ENCODE results near the gene SCAMP2. TPM values are rescaled to one million over a fixed set of nuclear protein-coding genes. Genes with fewer than 3 reads are reported as not detected.
A peak's percentile ranks its signal among the peaks of the same experiment; 100 is the strongest.

Gene SCAMP2
- total and polyA plus RNA-seq, 4 donors = 51.2 to 122 (median 82.7) TPM

GRCh38 chr15:74890665-74890960 is 17.4 kb upstream of the SCAMP2 start:
- peak overlapping the region; percentile 90 to 97 for H3K9ac ChIP-seq (ENCODE audit: insufficient read depth in 1 of 2, low read length in 2 of 2)
- H3K9me3 ChIP-seq (ENCODE audit: control insufficient read depth in 4 of 4, insufficient read depth in 3 of 4, low read length in 3 of 4) = no peaks in the 10 kb centered on the region
- H3K36me3 ChIP-seq (ENCODE audit: control insufficient read depth in 4 of 4, insufficient read depth in 4 of 4, low read length in 4 of 4) = peaks cover 0 to 17% (median 8%) of the 10 kb centered on the region in 4 donors
- 0 to 4% methylated on average over 1 of the region's 1 CpG for WGBS, 2 donors
- H3K4me1 ChIP-seq (ENCODE audit: control insufficient read depth in 5 of 5, insufficient read depth in 5 of 5, low read length in 5 of 5) = peaks cover 0 to 17% (median 6%) of the 10 kb centered on the region in 5 donors
- no peaks in the 10 kb centered on the region for H3K27me3 ChIP-seq (ENCODE audit: control insufficient read depth in 3 of 3, insufficient read depth in 3 of 3, low read length in 2 of 3)
- peak overlapping the region in 1 of 2 donors; percentile 59 for H3K27ac ChIP-seq (ENCODE audit: low read depth in 1 of 2, low read length in 1 of 2)
- no peak for ATAC-seq (ENCODE audit: insufficient read depth, low FRiP score)
- TF ChIP-seq CTCF (IDR thresholded peaks at IDR 0.05; ENCODE audit: control extremely low read depth, extremely low read depth) = no peak
- peak overlapping the region; percentile 84 for H3K4me3 ChIP-seq
- no peak for DNase-seq

GRCh38 chr15:74889883-74890664 is 16.9 kb upstream of the SCAMP2 start, which contains the start of gene MPI:
TSS of gene MPI (plus strand) at chr15:74890042. CDS start at chr15:74890074, 32 bp downstream.
- 3% methylated on average over 47 of the region's 47 CpGs for WGBS, 2 donors
- ATAC-seq (ENCODE audit: insufficient read depth, low FRiP score) (peak; percentile 97), DNase-seq (peak; percentile 89 to 91 (median 90))
- TF ChIP-seq CTCF (IDR thresholded peaks at IDR 0.05; ENCODE audit: control extremely low read depth, extremely low read depth) = no peak
- peak within 1 kb of the TSS; percentile 59 to 74 for H3K27ac ChIP-seq (ENCODE audit: low read depth in 1 of 2, low read length in 1 of 2)
- H3K27me3 ChIP-seq (ENCODE audit: control insufficient read depth in 3 of 3, insufficient read depth in 3 of 3, low read length in 2 of 3) = no peaks in the 10 kb centered on the region
- H3K9ac ChIP-seq (ENCODE audit: insufficient read depth in 1 of 2, low read length in 2 of 2) = peak within 1 kb of the TSS; percentile 90 to 97
- H3K9me3 ChIP-seq (ENCODE audit: control insufficient read depth in 4 of 4, insufficient read depth in 3 of 4, low read length in 3 of 4) = no peaks in the 10 kb centered on the region
- peaks cover 0 to 17% (median 6%) of the 10 kb centered on the region in 5 donors for H3K4me1 ChIP-seq (ENCODE audit: control insufficient read depth in 5 of 5, insufficient read depth in 5 of 5, low read length in 5 of 5)
- peaks cover 0 to 17% (median 8%) of the 10 kb centered on the region in 4 donors for H3K36me3 ChIP-seq (ENCODE audit: control insufficient read depth in 4 of 4, insufficient read depth in 4 of 4, low read length in 4 of 4)
- peak within 1 kb of the TSS; percentile 84 for H3K4me3 ChIP-seq

GRCh38 chr15:74889390-74889882 is 16.3 kb upstream of the SCAMP2 start:
- Histone ChIP-seq H3K9me3 (ENCODE audit: control insufficient read depth in 4 of 4, insufficient read depth in 3 of 4, low read length in 3 of 4) (no peaks in the 10 kb centered on the region), H3K9ac (ENCODE audit: insufficient read depth in 1 of 2, low read length in 2 of 2) (peak overlapping the region; percentile 74 to 97), H3K4me3 (peak overlapping the region; percentile 84), H3K4me1 (ENCODE audit: control insufficient read depth in 5 of 5, insufficient read depth in 5 of 5, low read length in 5 of 5) (peaks cover 0 to 17% (median 6%) of the 10 kb centered on the region in 5 donors), H3K36me3 (ENCODE audit: control insufficient read depth in 4 of 4, insufficient read depth in 4 of 4, low read length in 4 of 4) (peaks cover 0 to 17% (median 8%) of the 10 kb centered on the region in 4 donors), H3K27ac (ENCODE audit: low read depth in 1 of 2, low read length in 1 of 2) (peak overlapping the region; percentile 59 to 74), H3K27me3 (ENCODE audit: control insufficient read depth in 3 of 3, insufficient read depth in 3 of 3, low read length in 2 of 3) (no peaks in the 10 kb centered on the region)
- ATAC-seq (ENCODE audit: insufficient read depth, low FRiP score) (peak; percentile 24), DNase-seq (peak in 2 of 3 donors; percentile 66 to 74)
- 12 to 19% methylated on average over 8 of the region's 8 CpGs for WGBS, 2 donors
- no peak for TF ChIP-seq CTCF (IDR thresholded peaks at IDR 0.05; ENCODE audit: control extremely low read depth, extremely low read depth)

Measured in lung (tissue), 12 donors.